Measurements from ENCODE around the gene AIFM3.

Gene AIFM3

GRCh38 chr22:21012446-21013407 lies 45.7 kb downstream of the AIFM3 start:
- in situ Hi-C loops (cut with HindIII; ENCODE audit: low pct_ligation_motif_present, low sequenced_read_pairs) = no loop called here
- H3K27me3 ChIP-seq (replicated peaks) = no peaks in the 10 kb centered on the region
- TF ChIP-seq, protein P1, sequence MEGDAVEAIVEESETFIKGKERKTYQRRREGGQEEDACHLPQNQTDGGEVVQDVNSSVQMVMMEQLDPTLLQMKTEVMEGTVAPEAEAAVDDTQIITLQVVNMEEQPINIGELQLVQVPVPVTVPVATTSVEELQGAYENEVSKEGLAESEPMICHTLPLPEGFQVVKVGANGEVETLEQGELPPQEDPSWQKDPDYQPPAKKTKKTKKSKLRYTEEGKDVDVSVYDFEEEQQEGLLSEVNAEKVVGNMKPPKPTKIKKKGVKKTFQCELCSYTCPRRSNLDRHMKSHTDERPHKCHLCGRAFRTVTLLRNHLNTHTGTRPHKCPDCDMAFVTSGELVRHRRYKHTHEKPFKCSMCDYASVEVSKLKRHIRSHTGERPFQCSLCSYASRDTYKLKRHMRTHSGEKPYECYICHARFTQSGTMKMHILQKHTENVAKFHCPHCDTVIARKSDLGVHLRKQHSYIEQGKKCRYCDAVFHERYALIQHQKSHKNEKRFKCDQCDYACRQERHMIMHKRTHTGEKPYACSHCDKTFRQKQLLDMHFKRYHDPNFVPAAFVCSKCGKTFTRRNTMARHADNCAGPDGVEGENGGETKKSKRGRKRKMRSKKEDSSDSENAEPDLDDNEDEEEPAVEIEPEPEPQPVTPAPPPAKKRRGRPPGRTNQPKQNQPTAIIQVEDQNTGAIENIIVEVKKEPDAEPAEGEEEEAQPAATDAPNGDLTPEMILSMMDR (IDR thresholded peaks at IDR 0.05; ENCODE audit: low read depth, low read length, missing control alignments) = no peak

DNA sequence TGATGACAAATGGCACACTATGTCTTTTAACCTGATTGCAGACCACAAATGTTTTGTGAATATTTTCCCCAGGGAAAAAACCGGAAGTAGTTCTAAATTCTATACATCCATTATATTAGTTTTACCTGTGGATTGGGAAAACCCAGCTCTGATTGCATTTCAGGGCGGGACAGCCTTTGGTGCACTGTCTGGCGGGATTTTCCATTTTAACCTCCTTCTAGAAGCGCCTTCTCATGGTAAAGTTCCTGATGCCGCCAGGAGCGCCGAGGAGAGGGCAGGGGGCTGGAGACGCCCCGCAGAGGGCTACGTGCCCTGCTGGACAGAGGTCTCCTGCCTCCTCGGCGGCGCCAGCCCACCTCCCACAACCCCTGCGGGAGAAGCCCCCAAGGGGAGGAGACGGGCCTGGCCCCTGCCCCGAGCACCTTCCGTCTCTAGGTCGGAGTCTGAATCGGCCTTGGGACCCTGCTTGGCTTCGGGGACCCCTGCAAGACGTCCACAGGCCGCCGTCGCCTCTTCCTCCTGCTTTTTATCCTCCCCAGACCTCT lies 46.7 kb downstream of the AIFM3 start:
- in situ Hi-C loops (cut with HindIII; ENCODE audit: low pct_ligation_motif_present, low sequenced_read_pairs) = no loop called here

More at GRCh38 chr22:21012446-21013407, 45.7 kb downstream of the AIFM3 start:
- no peak for DNase-seq
- no peak overlapping the region for H3K4me3 ChIP-seq (ENCODE audit: low read depth, low read length)
- no peaks in the 10 kb centered on the region for H3K36me3 ChIP-seq (replicated peaks)
- no peak overlapping the region for H3K27ac ChIP-seq

DNA sequence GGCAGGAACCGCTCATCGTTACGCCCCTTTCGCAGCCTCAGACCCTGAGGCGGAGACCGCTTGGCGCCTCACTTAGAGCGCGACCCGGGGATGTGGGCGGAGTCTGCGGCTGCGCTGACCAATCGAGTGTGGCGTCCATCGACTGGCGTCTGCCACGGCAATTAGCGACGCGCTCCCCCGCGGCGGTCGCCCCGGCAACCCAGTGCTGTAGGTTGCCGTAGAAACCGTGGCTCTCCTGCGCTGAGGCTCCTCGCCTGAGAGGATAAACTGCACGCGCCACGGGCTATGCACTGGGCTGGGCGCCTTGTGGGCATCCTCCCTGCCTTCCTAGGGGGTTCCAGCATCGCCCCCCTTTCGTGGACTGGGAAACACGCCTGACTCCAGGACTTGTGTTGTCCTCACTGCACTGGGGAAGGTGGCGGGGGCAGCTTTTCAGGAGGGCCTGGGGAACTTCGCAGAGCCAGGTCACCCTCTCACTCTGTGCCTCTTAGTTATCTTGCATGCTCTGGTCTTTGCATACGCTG lies 47.2 kb downstream of the AIFM3 start:
- DNase-seq = peak; percentile 90
- Histone ChIP-seq H3K4me3 (ENCODE audit: low read depth, low read length) (peak overlapping the region; percentile 64), H3K27ac (peak overlapping the region; percentile 1), H3K27me3 (replicated peaks) (no peaks in the 10 kb centered on the region), H3K36me3 (replicated peaks) (no peaks in the 10 kb centered on the region)
- TF ChIP-seq, protein P1 (IDR thresholded peaks at IDR 0.05; ENCODE audit: low read depth, low read length, missing control alignments) = no peak
- in situ Hi-C loops (cut with HindIII; ENCODE audit: low pct_ligation_motif_present, low sequenced_read_pairs) = no loop called here

More for the DNA sequence above, 46.7 kb downstream of the AIFM3 start:
- no peaks in the 10 kb centered on the region for H3K36me3 ChIP-seq (replicated peaks)
- no peak overlapping the region for H3K27ac ChIP-seq
- H3K4me3 ChIP-seq (ENCODE audit: low read depth, low read length) = peak overlapping the region; percentile 64
- H3K27me3 ChIP-seq (replicated peaks) = no peaks in the 10 kb centered on the region
- no peak for DNase-seq
- TF ChIP-seq, protein P1 (IDR thresholded peaks at IDR 0.05; ENCODE audit: low read depth, low read length, missing control alignments) = no peak

DNA sequence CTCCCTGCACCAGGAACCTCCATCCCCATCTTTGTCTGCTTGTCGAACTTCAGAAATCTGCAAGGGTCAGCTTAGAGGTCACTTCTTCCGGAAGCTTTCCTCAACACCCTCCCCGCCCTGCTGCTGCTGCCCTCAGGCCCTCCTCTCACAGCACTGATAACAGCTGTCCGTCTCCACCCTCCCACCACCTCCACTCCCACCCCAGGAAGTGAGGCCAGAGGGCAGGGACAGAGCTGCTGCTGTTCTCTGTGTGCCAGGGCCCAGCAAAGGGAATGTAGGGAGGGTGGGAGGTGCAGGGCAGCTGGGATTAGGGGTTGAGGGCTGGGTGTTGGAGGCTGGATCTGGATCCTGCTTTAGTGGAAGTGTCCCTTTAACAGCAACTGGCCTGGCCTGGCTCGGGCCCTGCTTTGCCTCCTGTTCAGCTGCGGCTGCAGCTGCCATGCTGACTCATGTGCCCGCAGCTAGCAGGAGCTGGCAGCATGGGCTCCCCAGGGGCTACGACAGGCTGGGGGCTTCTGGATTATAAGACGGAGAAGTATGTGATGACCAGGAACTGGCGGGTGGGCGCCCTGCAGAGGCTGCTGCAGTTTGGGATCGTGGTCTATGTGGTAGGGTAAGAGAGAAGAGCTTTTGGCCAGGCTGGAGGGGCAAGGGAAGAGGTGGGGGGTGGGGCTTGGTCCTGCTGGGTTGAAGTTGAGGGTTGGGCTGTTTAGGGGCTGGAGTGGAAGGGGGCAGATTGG lies 47.8 kb downstream of the AIFM3 start, which contains the start of gene P2RX6:
P2RX6 (plus strand) TSS at position 440 of the 740 bp plus-strand sequence; CDS start at position 450, 10 bp downstream.
- peak within 1 kb of the TSS; percentile 1 for H3K27ac ChIP-seq
- in situ Hi-C loops (cut with HindIII; ENCODE audit: low pct_ligation_motif_present, low sequenced_read_pairs) = no loop called here
- peak; percentile 25 for DNase-seq
- H3K27me3 ChIP-seq (replicated peaks) = no peaks in the 10 kb centered on the region
- TF ChIP-seq, protein P1 (IDR thresholded peaks at IDR 0.05; ENCODE audit: low read depth, low read length, missing control alignments) = no peak
- H3K36me3 ChIP-seq (replicated peaks) = no peaks in the 10 kb centered on the region
- H3K4me3 ChIP-seq (ENCODE audit: low read depth, low read length) = peak within 1 kb of the TSS; percentile 64

- no peaks in the 10 kb centered on the region for H3K36me3 ChIP-seq (replicated peaks)
- DNase-seq = no peak
- H3K27me3 ChIP-seq (replicated peaks) = no peaks in the 10 kb centered on the region
- no peak overlapping the region for H3K4me3 ChIP-seq (ENCODE audit: low read depth, low read length)
- in situ Hi-C loops (cut with HindIII; ENCODE audit: low pct_ligation_motif_present, low sequenced_read_pairs) = no loop called here
- TF ChIP-seq, protein P1 (IDR thresholded peaks at IDR 0.05; ENCODE audit: low read depth, low read length, missing control alignments) = no peak
- no peak overlapping the region for H3K27ac ChIP-seq
Measured at GRCh38 chr22:21015466-21016006, 48.5 kb downstream of the AIFM3 start.

All from brain microvascular endothelial cell (primary cell).